ENCODE data around the gene WFDC2. TPM values are rescaled to one million over a fixed set of nuclear protein-coding genes. Genes with fewer than 3 reads are reported as not detected.
"Not testable (repeated sequence)": the region's sequence is repeated elsewhere in the genome, so short reads cannot be mapped to it uniquely, and the experiment has no call there.

Gene WFDC2
- polyA plus RNA-seq, 5 donors, result 22.1 to 48.6 (median 30.0) TPM

DNA sequence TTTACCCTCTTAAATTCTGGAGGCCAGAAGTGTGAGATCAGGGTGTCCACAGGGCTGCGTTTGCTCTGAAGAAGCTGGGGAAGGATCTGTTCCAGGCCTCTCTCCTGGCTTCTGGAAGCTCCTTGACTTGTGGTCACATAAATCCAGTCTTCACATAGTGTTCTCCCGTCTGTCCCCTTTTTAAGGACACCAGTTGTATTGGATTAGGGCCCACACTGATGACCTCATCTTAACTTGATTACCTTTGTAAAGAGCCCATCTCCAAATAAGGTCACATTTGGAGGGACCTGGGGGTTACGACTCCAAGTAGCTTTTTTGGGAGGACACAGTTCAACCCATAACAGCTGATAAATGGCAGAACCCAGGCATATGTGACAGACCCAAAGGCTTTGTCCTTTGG, 20.0 kb upstream of the WFDC2 start:
- no peak for DNase-seq

DNA sequence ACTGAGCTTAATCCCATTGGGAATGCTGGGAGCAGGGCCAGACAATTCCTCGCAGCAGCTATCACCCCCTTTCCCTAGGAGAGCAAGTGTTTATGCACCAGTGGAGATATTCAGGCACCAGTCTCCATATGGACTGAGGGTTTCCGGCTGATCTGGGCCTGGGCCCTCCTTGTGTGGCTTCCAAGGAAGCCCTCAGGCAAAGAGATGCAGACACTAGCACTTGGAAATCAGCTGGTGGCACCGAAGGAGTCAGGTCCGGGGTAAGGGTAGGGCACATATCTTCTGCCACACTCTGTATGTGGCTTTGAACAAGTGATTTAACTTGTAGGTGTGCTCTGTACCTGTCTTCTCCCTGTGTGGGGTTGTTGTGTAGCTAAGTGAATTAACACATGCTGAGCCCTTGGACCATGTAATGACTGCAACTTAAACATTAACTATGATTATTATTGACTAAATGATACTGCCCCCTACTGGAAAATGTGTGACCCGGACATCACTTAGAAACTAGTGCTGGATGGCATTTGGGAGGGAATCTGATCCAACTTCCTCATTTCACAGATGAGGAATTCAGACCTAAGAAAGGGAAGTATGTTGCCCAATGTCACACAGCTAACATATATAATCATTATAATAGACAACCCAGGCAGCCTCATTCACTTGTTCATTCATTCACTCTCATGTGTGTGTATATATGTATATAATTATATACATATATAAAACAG, 19.3 kb upstream of the WFDC2 start:
- DNase-seq, result no peak

DNA sequence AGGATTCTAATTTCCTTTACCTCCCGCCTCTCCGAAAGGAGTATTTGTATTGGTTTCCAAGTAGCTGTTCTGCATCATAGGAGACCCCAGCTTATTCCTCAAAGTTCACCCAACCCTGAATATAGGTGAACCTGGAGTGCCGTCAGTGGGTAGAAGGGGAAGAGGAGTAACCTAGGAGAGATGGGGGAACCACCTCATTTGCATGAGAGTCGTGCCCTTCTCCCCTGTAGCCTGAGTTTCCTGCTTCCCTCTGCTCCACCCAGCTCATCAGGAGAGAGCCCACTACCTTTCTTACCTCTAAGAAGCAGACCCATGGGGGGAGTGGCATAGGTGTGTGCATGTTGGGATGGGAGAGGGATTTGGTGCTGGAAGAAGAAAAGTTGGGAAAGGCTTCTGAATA, 17.3 kb upstream of the WFDC2 start:
- DNase-seq, result no peak

DNA sequence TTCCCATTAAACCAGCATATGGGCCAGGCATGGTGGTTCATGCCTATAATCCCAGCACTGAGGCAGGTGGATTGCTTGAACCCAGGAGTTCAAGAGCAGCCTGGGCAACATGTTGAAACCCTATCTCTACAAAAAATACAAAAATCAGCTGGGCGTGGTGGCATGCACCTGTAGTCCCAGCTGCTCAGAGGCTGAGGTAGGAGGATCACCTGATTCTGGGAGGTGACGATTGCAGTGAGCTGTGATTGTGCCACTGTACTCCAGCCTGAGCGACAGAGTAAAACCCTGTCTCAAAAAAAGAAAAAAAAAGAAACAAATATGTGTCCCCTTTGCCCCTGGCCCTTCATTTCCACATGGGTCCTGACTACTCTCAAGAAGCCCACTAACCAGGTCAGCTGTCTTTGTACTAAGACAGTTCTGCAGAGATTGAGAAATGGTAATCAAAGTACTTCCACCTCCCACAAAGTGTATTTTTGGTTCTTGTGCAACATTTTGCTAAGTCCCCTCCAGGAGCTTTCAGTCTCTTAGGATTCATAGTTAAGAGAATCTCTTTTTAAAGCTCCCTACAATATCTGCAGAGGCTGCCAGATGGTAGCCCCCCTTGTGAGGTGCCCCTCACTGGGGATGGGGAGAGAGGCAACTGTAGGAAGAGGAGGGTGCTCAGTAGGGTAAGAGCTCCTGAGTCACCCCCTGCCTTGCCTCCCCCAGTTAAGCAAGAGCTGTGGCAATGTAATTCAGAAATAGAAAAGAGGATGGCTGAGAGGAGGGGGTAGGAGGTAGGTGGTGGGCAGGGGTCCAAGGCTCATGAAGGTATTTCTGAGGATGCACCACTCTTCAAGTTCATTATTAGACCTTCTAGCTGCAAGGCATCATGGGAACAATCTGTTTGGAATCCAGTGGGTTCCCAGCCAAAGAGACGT, 16.5 kb upstream of the WFDC2 start:
- no peak for DNase-seq

DNA sequence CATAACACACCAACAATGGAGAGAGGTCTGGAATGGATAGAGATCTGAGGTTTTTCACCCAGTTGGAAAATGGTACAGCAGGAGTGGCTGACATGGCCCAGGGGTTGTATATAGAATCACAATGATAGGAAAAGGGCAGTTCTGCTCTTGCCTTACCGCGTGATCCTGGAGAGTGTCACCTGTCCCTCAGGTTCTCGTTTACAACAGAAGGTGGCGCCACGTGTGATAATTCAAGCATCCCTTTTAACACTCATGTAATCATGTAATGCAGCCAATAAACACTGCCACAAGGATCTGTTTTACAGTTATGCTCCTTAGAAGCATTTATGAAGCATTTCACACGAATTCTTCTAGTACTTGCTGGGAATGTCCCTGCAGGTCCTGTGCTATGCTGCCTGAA, 12.9 kb upstream of the WFDC2 start:
- DNase-seq, result no peak

DNA sequence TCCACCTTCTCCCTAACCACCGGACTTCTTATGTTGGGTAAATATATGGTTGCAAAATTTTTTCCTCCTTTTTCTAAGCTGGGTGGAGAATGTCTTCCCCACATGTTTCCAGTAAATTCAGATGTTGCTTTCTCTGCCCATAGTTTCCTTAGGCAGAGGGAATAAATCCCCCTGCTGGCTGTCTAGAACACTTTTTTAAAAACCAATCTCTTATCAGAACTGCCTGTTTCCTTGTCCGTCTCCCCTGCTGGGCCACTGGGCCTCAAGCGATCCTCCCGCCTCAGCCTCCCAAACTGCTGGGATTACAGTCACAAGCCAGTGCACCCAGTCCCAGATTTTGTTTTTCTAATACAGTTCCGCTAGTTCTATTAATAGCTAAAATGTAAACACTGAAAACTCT, 9.9 kb upstream of the WFDC2 start:
- DNase-seq, result no peak

DNA sequence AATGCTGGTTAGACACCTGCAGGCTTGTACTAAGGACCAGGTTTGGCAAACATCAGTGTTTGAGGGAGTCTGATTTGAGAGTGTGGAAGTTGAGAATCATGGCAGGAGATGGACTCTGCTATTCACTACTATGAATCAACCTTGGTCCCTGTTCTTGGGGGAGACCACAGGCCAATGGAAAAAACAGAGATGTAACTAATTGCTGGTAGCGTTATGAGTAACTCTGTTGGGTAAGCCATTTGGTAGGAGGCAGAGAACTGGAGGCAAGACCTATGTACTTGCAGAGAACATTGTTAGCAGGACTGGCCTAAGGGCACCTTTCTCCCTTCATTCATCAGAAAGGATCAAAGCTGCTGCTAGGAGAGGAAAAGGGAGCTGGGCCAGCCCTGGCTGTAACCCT, 8.3 kb upstream of the WFDC2 start:
- no peak for DNase-seq

DNA sequence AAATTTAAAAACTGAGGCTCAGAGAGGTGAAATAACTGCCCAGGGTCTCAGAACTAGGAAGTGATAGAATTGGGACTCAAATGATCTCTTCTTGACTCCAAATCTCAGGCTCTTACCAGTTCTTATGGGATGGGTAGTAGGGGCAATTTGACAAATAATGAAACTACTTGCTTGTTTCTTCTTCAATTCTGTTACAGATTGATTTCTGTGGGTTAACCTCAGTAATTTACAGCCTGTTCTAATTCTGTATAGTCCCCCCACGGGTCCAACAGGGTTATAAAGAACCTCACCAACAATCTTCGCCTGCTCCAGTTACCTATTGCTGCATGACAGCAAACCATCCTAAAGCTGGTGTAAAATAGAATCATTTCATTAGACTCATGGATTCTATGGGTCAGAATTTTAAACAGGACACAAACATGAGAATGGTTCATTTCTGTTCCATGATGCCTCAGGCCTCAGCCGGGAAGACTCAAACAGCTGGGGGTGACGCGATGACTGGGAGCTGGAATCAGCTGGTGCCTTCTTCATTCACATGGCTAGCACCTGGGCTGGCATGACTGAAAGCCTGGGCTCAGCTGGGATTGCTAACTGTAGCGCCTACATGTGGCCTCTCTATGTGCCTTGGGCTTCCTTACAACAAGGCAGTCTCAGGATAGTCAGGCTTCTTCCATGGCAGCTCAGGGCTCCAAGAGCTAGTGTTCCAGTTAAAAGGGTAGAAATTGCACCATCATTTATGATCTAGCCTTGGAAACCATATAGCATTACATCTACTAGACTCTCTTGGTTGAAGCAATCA, 6.6 kb upstream of the WFDC2 start:
- no peak for DNase-seq

DNA sequence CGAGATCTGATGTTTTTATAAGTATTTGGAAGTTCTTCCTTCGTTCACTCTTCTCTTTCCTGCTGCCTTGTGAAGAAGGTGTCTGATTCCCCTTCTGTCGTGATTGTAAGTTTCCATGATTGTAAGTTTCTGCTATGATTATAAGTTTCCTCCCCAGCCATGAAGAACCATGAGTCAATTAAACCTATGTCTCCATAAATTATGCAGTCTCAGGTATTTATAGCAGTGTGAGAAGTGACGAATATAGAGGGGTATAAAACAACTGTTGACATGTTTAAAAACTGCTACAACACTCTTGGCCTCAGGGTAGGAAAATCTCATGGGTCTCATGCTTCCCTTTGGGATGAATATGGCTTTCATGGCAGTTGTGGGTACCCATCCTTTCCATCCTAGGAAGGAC, 5.8 kb upstream of the WFDC2 start:
- DNase-seq, result no peak

DNA sequence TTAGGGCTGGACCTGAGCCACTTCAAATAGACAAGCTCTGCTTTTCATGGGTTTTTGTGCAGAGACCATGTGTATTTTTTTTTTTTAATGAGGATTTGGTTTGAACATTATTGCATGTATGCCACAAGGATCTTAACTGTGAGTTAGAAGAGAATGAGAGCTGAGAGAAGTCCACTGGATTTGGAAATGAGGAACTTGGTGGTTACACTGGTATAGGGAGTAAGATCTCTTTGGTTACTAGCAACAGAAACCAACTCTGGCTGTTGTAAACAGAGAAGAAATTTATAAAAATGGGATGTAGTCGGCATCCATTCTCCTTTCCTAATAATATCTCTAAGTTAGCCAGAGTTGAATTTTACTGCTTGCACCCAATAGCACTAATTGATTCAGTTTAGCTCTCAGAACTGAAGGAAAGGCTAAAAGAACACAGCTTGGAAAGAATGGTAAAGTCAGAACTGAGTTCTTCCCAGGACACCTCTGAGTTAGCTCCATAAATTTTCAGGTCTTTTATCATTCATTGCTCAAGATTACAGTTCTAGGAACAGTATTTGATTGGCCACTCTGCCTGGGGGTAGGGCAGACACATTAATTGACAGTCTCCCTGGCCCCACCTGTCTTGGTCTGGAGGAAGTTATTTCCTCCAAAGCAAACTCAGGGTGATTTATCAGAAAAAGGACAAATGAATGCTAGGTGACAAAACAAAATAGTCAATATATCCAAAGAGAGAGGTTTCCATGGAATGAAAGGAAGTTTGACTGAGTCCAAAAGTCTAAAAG, 3.9 kb upstream of the WFDC2 start:
- no peak for DNase-seq

DNA sequence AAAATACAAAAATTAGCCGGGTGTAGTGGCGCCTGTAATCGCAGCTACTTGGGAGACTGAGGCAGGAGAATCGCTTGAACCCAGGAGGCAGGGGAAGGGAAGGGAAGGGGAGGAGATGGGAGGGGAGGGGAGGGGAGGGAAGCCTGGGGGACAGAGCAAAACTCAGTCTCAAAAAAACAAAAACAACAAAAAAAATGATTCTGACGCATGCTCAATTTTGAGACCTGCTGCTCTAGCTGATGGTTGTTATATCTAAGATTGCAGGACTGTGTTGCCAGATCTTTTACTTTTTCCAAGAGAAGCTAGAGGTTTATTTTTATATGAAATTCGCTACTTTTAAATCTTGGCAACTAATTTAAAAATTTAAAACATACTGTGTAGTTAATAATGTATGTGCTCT, 2.4 kb upstream of the WFDC2 start:
- no peak for DNase-seq

DNA sequence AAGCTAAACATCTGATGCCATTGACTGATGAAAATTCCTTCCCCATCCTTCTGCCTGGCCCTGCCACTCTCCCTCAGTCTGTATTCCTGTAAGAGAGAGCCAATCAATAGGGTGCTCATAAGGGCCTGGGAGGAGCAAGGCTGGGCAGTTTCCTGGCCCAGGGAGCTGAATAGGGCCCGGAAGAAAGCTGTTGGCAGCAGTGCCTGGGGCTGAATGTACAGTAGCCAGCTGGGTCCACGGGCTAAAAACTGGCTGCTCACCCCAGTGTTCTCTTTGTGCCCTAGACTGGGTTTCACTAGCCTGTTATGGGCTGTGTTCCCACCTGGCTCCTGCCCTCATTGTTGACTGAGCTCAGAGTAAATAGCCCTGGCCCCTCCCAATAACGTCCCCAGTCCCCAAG, 1.7 kb upstream of the WFDC2 start:
- no peak for DNase-seq

DNA sequence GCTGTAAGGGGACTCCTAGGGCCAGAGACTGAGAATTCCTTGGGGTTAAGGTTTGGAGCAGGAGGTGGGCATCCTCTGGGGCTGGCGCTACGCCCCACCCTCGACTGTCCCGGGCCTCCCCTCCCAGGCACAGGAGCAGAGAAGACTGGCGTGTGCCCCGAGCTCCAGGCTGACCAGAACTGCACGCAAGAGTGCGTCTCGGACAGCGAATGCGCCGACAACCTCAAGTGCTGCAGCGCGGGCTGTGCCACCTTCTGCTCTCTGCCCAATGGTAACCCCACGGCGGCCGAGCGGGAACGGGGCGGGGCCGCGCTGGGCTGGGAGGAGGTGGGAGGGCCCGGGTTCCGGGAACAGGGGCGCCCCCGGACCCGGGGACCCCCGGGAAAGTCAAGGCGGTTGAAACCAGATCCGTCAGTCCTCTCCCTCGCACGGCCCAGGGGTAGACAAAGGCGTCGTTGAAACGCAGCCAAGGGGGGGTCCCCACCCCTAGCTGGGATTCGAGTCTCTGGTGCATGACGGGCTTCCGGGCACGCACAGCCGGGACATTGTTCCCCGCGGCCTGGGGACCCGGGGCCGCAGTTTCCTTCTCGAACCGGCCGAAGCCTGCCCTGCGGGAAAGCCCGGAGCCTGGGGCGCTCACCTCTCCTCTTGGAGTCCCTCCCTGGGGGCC, 844 bp downstream of the WFDC2 start:
- peak in 1 of 2 donors; percentile 36 for DNase-seq

DNA sequence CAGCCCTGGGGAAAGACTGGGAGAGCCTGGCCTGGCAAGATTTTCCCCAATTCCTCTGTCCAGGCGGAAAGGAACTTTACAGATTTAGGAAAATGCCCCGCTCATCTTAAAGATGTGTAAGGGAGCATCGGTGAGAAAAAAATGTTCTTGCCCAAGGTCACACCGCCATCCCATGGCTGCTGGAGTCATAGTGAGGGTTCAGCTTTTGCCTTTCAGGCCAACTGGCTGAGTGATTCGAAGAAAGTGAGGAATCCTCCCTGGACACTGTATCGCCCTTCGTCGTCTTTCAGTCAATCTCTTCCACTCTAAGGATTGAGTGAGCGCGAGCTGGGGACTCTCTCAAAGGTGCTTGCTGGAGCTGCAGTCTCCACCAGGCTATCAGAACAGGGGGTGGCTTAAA, 1.4 kb downstream of the WFDC2 start:
- DNase-seq, result no peak

DNA sequence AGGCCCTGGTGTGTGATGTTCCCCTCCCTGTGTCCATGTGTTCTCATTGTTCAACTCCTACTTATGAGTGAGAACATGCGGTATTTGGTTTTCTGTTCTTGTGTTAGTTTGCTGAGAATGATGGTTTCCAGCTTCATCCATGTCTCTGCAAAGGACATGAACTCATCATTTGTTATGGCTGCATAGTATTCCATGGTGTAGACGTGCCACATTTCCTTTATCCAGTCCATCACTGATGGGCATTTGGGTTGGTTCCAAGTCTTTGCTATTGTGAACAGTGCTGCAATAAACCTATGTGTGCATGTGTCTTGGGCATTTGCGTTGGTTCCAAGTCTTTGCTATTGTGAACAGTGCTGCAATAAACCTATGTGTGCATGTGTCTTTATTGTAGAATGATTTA, 2.7 kb downstream of the WFDC2 start:
- not testable (repeated sequence) for DNase-seq

DNA sequence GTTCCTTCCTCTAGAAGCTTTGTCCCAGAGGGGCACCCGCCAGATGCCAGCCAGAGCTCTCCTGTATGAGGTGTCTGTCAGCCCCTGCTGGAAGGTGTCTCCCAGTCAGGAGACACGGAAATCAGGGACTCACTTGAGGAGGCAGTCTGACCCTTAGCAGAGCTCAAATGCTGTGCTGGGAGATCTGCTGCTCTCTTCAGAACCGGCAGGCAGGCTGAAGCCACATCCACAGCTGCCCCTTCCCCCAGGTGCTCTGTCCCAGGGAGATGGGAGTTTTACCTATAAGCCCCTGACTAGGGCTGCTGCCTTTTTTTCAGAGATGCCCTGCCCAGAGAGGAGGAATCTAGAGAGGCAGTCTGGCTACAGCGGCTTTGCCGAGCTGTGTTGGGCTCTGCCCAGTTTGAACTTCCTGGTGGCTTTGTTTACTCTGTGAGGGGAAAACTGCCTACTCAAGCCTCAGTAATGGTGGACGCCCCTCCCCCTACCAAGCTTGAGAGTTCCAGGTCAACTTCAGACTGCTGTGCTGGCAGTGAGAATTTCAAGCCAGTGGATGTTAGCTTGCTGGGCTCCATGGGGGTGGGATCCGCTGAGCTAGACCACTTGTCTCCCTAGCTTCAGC, 8.1 kb downstream of the WFDC2 start:
- not testable (repeated sequence) for DNase-seq

DNA sequence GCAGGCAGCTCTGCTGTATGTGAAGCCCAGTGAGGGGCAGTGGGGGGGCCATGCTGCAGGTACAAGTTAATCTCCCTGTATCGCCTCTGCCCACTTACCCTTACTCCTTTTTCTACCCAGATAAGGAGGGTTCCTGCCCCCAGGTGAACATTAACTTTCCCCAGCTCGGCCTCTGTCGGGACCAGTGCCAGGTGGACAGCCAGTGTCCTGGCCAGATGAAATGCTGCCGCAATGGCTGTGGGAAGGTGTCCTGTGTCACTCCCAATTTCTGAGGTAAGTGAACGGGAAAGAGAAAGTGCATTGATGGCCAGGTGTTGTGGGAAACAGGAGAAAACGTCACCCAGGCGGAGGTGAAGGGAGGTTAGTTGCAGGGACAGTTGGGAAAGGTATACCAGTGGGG, 10.3 kb downstream of the WFDC2 start:
- no peak for DNase-seq

DNA sequence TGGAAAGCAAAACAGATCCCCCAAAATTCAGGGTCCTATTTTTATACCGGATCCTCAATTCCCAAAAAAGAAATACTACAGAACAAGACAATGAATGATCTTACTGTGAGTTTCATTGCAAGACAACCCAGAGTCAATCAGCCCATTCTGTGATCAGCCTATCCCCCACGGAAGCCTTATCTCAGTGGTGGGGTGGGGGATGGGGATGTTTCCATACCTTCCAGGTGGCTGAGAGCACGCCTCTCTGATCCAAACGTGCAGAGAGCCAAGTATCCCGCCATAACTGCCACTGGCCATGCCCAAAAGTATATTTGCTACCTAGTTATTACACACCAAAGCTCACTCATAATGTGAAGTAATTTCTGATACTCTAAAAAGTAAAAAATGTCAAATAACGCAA, 15.1 kb downstream of the WFDC2 start:
- DNase-seq, result no peak

DNA sequence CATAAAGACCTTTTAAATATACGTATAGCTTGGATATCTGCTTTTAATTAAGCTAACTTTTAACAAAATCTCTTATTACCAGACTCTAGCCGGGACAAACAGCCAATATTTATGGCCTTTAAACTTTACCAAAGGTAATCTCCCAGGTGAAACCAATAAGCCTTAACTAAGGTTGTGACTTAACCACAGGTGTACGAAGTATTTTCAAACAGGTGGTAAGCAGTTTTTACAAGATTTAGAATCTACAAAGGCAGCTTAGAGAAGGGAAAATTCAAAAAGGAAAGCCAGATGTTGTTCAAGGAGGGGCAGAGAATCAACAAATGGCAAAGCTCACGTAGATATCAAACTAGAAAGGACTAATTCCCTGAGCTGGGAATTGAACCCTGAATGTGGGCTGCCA, 15.8 kb downstream of the WFDC2 start:
- DNase-seq, result no peak

DNA sequence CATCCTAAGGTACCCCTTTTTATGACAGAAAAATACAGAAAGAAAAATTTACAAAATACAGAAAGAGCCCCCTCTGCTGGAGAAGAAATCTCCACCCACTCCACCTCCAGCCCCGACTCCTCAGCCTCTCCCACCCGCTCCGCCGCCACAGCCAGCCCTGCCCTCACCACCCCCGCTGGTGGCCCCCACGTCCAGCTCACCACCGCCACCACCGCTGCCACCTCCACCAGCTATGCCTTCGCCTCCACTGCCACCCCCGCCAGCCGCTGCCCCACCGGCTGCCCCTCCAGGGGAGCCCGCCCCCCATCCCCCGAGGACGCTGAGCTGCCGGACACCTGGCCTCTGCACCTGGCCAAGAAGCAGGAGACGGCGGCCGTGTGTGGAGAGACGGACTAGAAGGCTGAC, 17.7 kb downstream of the WFDC2 start:
- no peak for DNase-seq

DNA sequence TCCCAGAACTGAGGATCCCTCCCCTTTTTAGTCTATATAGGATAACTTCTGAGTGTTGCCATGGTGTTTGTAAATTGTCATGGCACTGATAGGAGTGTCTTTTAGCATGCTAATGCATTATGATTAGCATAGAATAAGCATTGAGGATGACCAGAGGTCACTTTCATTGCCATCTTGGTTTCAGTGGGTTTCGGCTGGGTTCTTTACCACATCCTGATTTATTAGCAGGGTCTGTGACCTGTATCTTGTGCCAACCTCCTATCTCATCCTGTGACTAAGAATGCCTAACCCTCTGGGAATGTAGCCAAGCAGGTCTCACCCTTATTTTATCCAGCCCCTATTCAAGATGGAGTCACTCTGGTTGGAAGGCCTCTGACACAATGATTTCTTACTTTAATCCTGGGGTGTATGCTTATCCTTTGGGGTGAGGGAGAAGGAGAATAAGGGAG, 19.6 kb downstream of the WFDC2 start:
- DNase-seq, result no peak

Data from right lung (tissue), 5 donors.